Esophagus squamous epithelium (tissue), 5 donors: ENCODE results near the gene CHMP1A. TPM values are rescaled to one million over a fixed set of nuclear protein-coding genes. Genes with fewer than 3 reads are reported as not detected.
"Not testable (repeated sequence)": the region's sequence is repeated elsewhere in the genome, so short reads cannot be mapped to it uniquely, and the experiment has no call there.

Experiments used
- DNase-seq: peaks from one replicate; lab custom pipeline; 2025; lab: John Stamatoyannopoulos, UW
- H3K27ac ChIP-seq, 4 donors: fragments of 200-600 bp; sonication (generic); one replicate each; pipeline ENCODE4 v1.5.1; 2016 to 2019; ENCODE audit warnings: mild to moderate bottlenecking in 1 of 4
- H3K27me3 ChIP-seq, 4 donors: fragments of 200-600 bp; sonication (generic); 1 replicate in 3 of 4; 2 replicates in 1 of 4; pipeline versions ENCODE4 v1.5.1 to v1.6.0; 2017 to 2021; ENCODE audit warnings: antibody characterized with exemption in 1 of 4
- H3K36me3 ChIP-seq, 3 donors: fragments of 200-600 bp; sonication (generic); one replicate each; pipeline ENCODE4 v1.5.1; 2016 to 2019
- H3K4me1 ChIP-seq, 3 donors: fragments of 200-600 bp; sonication (generic); one replicate each; pipeline ENCODE4 v1.5.1; 2017 to 2019
- H3K4me3 ChIP-seq, 4 donors: fragments of 200-600 bp; sonication (generic); 1 replicate in 3 of 4; 2 replicates in 1 of 4; pipeline ENCODE4 v1.5.1; 2016 to 2019; ENCODE audit warnings: mild to moderate bottlenecking in 2 of 4, moderate library complexity in 1 of 4
- H3K9me3 ChIP-seq, 3 donors: fragments of 200-600 bp; sonication (generic); one replicate each; pipeline ENCODE4 v1.5.1; 2016 to 2019
- POLR2A ChIP-seq, 4 donors: fragments of 450-650 bp; IDR thresholded peaks; one replicate each; pipeline ENCODE4 v1.6.1; 2017; ENCODE audit warnings: antibody characterized with exemption in 4 of 4, mild to moderate bottlenecking in 4 of 4, moderate library complexity in 3 of 4
- WGBS, 2 donors: methylation state at CpG; one replicate each; pipeline ENCODE4 v1.1.5; 2018; 5-methylcytosine and 5-hydroxymethylcytosine counted together
- intact Hi-C: fragments of 100-400 bp; cut with DNase I; formaldehyde crosslinking; loops from one replicate; pipeline ENCODE4 v1.15.0; 2022
- total RNA-seq, 4 donors: library from RNA; depleted of rRNA; stranded (reverse); fragments of >200 nt; gene quantifications; one replicate each; pipeline ENCODE4 v1.1.0, GENCODE V29; 2016
- TF ChIP-seq, protein P1 (sequence below), 6 experiments: fragments of 450-650 bp in 4 of 6; fragments of 200-600 bp in 2 of 6; sonication (generic) in 2 of 6; IDR thresholded peaks; one replicate each; pipeline ENCODE4 v1.5.1; 2016 to 2019; ENCODE audit warnings: antibody characterized with exemption in 6 of 6, mild to moderate bottlenecking in 4 of 6, moderate library complexity in 4 of 6
- donor health status: DM: yes; HTN: yes; CAD: no.

The CHMP1A gene
- total RNA-seq, 4 donors from 2014 or later, result 83.0 to 116 (median 104) TPM

GRCh38 chr16:89691231-89691985, 33.9 kb upstream of the CHMP1A start:
- H3K4me3 ChIP-seq, result no peak overlapping the region
- H3K4me1 ChIP-seq, result peaks cover 7 to 18% (median 9%) of the 10 kb centered on the region in 3 donors
- H3K36me3 ChIP-seq, result peaks cover 20 to 76% (median 35%) of the 10 kb centered on the region in 3 donors
- intact Hi-C loops, result no loop called here
- no peaks in the 10 kb centered on the region for H3K9me3 ChIP-seq
- no peak for DNase-seq
- no peak for TF ChIP-seq POLR2A (IDR thresholded peaks at IDR 0.05)
- TF ChIP-seq, protein P1, sequence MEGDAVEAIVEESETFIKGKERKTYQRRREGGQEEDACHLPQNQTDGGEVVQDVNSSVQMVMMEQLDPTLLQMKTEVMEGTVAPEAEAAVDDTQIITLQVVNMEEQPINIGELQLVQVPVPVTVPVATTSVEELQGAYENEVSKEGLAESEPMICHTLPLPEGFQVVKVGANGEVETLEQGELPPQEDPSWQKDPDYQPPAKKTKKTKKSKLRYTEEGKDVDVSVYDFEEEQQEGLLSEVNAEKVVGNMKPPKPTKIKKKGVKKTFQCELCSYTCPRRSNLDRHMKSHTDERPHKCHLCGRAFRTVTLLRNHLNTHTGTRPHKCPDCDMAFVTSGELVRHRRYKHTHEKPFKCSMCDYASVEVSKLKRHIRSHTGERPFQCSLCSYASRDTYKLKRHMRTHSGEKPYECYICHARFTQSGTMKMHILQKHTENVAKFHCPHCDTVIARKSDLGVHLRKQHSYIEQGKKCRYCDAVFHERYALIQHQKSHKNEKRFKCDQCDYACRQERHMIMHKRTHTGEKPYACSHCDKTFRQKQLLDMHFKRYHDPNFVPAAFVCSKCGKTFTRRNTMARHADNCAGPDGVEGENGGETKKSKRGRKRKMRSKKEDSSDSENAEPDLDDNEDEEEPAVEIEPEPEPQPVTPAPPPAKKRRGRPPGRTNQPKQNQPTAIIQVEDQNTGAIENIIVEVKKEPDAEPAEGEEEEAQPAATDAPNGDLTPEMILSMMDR (IDR thresholded peaks at IDR 0.05), result no peak
- H3K27ac ChIP-seq, result no peak overlapping the region
- 91 to 97% methylated on average over 10 to 18 of the region's 21 CpGs for WGBS, 2 donors
- H3K27me3 ChIP-seq, result no peaks in the 10 kb centered on the region

DNA sequence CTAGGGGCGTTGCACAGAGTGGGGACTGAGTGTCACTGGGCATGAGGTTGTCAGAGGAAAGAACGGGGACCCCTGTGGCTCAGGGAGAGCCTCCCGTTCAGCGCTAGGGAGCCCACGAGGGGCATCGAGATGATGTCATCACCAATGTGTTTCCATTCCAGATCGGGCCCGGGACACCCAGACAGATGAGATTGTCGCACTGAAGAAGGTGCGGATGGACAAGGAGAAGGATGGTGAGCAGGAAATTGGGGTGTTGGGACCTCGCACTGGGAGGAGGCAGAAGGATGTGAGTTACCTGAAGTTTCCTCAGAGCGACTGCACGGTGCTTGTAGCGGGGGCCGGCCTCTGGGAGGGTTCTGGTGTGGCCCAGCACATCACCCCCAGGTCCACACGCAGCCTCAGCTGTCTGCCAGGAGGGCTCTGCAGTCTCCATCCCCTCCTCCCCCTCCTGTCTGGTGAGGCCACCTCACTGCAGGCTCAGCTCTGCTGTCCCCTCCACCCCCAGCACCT, 32.9 kb upstream of the CHMP1A start:
- Histone ChIP-seq H3K4me3 (no peak overlapping the region), H3K4me1 (peaks cover 7 to 22% (median 8%) of the 10 kb centered on the region in 3 donors), H3K27ac (no peak overlapping the region), H3K9me3 (no peaks in the 10 kb centered on the region), H3K36me3 (peaks cover 20 to 66% (median 35%) of the 10 kb centered on the region in 3 donors), H3K27me3 (no peaks in the 10 kb centered on the region)
- intact Hi-C loops, result no loop called here
- TF ChIP-seq, protein P1 (IDR thresholded peaks at IDR 0.05), result no peak
- TF ChIP-seq POLR2A (IDR thresholded peaks at IDR 0.05), result no peak
- DNase-seq, result no peak
- WGBS, 2 donors, result 87% methylated on average over 7 to 11 of the region's 16 CpGs

- Histone ChIP-seq H3K36me3 (peaks cover 20 to 58% (median 35%) of the 10 kb centered on the region in 3 donors), H3K4me1 (peaks cover 7 to 22% (median 8%) of the 10 kb centered on the region in 3 donors)
- DNase-seq, H3K27me3 ChIP-seq, H3K9me3 ChIP-seq, H3K27ac ChIP-seq, intact Hi-C loops, H3K4me3 ChIP-seq: not testable (repeated sequence)
- 89 to 95% methylated on average over 2 to 4 of the region's 4 CpGs for WGBS, 2 donors
Observed at GRCh38 chr16:89689621-89690020, 32.1 kb upstream of the CHMP1A start.

- no peak overlapping the region for H3K4me3 ChIP-seq
- H3K27me3 ChIP-seq, result no peaks in the 10 kb centered on the region
- intact Hi-C loops, result no loop called here
- H3K9me3 ChIP-seq, result no peaks in the 10 kb centered on the region
- peaks cover 7 to 22% (median 8%) of the 10 kb centered on the region in 3 donors for H3K4me1 ChIP-seq
- WGBS, 2 donors, result 89 to 92% methylated on average over 11 to 13 of the region's 13 CpGs
- no peak for DNase-seq
- no peak overlapping the region for H3K27ac ChIP-seq
- no peak for TF ChIP-seq POLR2A (IDR thresholded peaks at IDR 0.05)
- TF ChIP-seq, protein P1 (IDR thresholded peaks at IDR 0.05), result no peak
- H3K36me3 ChIP-seq, result peaks cover 17 to 53% (median 31%) of the 10 kb centered on the region in 3 donors
Observed at GRCh38 chr16:89689142-89689541, 31.6 kb upstream of the CHMP1A start.

DNA sequence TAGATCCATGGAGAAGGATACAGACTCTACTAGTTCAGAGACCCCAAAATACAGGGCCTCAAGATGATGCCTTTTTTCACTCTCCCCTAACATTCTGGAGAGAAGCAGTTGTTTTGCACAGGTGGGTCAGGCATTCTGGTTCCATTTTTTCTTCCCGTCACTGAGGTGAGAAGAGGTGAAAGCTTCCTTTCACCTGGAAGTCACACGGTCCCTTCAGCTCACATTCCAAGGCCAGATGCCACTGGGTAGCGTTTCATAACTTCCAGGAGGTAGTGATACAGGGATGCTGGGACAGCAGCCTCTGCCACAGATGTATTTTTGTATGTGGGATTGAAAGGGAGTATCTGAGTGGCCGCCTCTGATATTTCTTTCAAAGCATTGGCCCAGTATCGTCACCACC, 30.9 kb upstream of the CHMP1A start:
- 93 to 100% methylated on average over 3 to 4 of the region's 5 CpGs for WGBS, 2 donors
- intact Hi-C loops, result no loop called here
- H3K27ac ChIP-seq, result no peak overlapping the region

More for the DNA sequence above, 30.9 kb upstream of the CHMP1A start:
- DNase-seq, result no peak
- Histone ChIP-seq H3K27me3 (no peaks in the 10 kb centered on the region), H3K9me3 (no peaks in the 10 kb centered on the region), H3K4me3 (no peak overlapping the region), H3K4me1 (peaks cover 7 to 22% (median 8%) of the 10 kb centered on the region in 3 donors), H3K36me3 (peaks cover 10 to 46% (median 25%) of the 10 kb centered on the region in 3 donors)
- TF ChIP-seq, protein P1 (IDR thresholded peaks at IDR 0.05), result no peak
- no peak for TF ChIP-seq POLR2A (IDR thresholded peaks at IDR 0.05)
